DND-41 (cell line): ENCODE results near the gene FAM161A.

Experiments used
- CTCF ChIP-seq: IDR thresholded peaks from 2 replicates; pipeline ENCODE4 v1.5.1; 2012; ENCODE audit warnings: borderline replicate concordance, low read length, moderate library complexity, mild to moderate bottlenecking; ENCODE audit not compliant: poor library complexity, severe bottlenecking; ENCODE audit errors: extremely low read depth
- EZH2 ChIP-seq: IDR thresholded peaks from 3 replicates; pipeline ENCODE4 v1.6.1; 2012; ENCODE audit warnings: borderline replicate concordance, low read depth, mild to moderate bottlenecking, moderate library complexity, low read length, inconsistent platforms; ENCODE audit not compliant: severe bottlenecking

GRCh38 chr2:61900281-61900680 is 46.4 kb upstream of the FAM161A start:
- TF ChIP-seq CTCF (no peak), EZH2 (no peak)
